HG02623 (cell line): ENCODE data around the gene MAP3K5.
"Not testable (repeated sequence)": the region's sequence is repeated elsewhere in the genome, so short reads cannot be mapped to it uniquely, and the experiment has no call there.

Experiments used
- ATAC-seq: cut with Tn5 transposase; IDR thresholded peaks from one replicate; pipeline ENCODE4 v1.9.1; 2021; ENCODE audit warnings: moderate library complexity; ENCODE audit not compliant: unreplicated experiment

MAP3K5 gene

GRCh38 chr6:136792410-136793262 is at the start of gene MAP3K5:
Gene MAP3K5, minus strand, starts transcription at chr6:136792477. Its CDS starts 320 bp downstream, at chr6:136792157.
- ATAC-seq = peak; percentile 52

DNA sequence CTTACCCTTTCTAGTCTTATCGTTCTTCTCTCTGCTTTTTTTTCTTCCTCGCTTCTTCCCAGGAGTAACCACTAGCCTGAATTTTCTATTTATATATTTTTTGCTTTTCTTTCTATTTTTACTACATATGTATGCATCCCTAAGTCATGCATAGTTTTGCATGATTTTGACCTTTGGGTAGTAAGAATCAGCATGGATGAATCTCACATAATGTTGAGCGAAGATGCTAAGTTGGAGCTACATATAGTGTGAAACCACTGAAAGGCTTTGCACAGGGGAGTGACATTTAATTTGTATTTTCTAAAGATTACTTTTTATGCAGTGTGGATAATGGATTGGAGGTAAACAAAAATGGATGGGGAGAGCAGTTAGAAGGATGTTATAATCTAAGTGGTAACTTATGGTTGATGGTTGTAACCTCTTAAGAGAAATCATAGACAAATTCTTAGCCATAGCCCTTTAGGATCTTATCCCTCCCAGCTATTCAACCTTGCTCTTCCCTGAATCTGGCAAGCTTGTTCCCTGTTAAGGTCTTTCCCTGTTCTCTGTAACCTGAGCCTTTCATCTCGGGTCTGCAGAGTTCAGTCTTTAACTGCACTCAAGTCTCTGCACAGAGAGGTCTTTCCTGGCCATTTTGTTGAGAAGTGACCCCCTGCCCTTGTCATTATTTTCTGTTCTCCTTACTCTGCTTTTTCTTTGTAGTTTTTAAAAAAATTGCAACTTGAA is 48.2 kb upstream of the MAP3K5 start:
- no peak for ATAC-seq

GRCh38 chr6:136831873-136832562 is 39.7 kb upstream of the MAP3K5 start:
- no peak for ATAC-seq

GRCh38 chr6:136826216-136826615 is 33.9 kb upstream of the MAP3K5 start:
- no peak for ATAC-seq

DNA sequence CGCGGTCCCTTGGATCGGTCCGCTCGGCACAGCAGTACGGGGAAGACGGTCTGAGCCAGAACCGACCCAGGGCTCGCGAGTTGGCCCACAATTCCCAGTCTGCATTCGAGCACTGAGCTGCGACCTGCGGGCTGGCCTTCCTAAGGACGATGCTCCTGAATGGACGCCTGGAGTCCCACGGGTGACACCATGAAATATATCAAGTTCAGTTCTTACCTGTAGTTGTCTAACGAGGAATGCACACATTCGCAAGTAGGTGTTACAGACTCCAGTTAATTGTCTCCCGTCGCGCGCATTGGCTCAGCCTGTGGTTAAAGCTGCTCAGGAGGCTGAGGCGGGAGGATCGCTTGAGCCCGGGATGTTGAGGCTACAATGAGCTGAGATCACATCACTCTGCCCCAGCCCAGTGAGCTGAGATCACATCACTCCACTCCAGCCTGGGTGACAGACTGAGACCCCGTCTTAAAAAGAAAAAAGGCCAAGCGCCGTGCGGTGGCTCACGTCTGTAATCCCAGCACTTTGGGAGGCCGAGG is 30.9 kb upstream of the MAP3K5 start:
- no peak for ATAC-seq

GRCh38 chr6:136822376-136823127 is 30.3 kb upstream of the MAP3K5 start, which contains the start of gene PEX7:
Gene PEX7, plus strand, starts transcription at chr6:136822592. Its CDS starts 74 bp downstream, at chr6:136822666.
- peak; percentile 95 for ATAC-seq

DNA sequence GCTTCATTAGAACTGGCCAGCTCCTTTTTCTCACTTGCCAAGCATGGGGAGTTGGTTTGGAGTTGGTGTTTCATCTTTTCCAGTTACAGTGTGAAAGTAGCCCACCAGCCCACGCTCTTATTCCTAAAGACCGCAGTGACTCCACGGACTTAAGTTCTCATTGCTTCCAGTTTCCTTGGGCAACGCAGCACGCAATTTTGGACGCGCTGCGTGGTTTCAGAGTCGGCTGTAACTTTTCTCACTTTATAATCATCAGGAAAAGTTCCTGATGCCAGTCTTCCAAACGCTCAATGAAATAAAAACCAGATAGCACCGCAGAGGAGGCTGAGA is 29.7 kb upstream of the MAP3K5 start:
- ATAC-seq = peak; percentile 14

- ATAC-seq = no peak
These were observed 28.3 kb upstream of the MAP3K5 start for GRCh38 chr6:136820561-136820960.

GRCh38 chr6:136816656-136817055 is 24.4 kb upstream of the MAP3K5 start:
- no peak for ATAC-seq

GRCh38 chr6:136815608-136816007 is 23.3 kb upstream of the MAP3K5 start:
- not testable (repeated sequence) for ATAC-seq

GRCh38 chr6:136812174-136812573 is 19.9 kb upstream of the MAP3K5 start:
- no peak for ATAC-seq

DNA sequence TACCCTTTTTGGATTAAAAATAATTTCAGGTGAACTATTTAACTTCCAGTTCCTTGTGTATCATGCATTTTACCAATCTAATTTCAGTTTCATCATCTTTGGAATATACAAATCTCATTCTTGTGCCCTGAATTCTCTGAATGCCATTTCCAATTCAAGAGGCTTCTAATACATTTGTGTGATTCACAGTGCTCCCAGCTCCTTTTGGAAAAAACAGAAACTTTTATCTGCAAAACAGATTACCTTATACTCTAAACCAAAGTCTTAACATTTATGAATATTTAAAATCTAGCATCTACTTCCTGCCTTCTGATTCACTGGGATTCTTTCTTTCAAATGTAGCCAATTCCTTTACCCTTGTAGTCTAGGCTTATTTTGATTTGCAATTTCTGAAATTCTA is 19.0 kb upstream of the MAP3K5 start:
- ATAC-seq = no peak

GRCh38 chr6:136809091-136809860 is 17.0 kb upstream of the MAP3K5 start:
- ATAC-seq = no peak

DNA sequence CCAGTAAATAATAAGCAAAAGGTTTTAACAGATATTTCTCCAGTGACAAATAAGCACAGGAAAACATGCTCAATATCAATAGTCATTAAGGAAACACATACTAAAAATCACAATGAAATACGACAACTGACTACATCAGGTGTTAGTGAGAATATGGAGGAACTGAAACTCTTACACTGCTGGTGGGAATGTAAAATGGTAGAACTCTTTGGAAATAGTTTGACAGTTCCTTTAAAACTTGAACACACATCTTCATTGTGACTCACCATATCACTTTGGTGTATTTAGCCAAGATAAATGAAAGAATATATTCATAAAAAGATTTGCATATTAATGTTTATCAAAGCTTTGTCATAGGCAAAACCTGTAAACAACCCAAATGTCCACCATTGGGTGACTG is 11.3 kb upstream of the MAP3K5 start:
- ATAC-seq = no peak

GRCh38 chr6:136801581-136801980 is 9.3 kb upstream of the MAP3K5 start:
- ATAC-seq = no peak

GRCh38 chr6:136798044-136798443 is 5.8 kb upstream of the MAP3K5 start:
- no peak for ATAC-seq

DNA sequence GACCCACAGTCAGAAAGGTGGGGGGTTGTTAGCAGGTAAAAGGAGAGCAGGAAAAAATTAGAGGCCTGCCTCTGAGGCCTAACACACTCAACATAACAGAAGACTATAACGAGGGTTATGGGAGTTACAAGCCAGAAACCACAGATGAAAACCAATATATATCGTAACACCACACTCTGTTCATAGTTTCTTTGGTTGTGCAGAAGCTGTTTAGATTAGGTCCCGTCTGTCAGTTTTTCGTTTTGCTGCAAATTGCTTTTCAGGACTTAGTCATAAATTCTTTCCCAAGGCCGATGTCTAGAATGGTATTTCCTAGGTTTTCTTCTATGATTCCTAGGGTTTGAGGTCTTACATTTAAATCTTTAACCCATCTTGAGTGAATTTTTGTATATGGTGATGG is 3.7 kb upstream of the MAP3K5 start:
- no peak for ATAC-seq

DNA sequence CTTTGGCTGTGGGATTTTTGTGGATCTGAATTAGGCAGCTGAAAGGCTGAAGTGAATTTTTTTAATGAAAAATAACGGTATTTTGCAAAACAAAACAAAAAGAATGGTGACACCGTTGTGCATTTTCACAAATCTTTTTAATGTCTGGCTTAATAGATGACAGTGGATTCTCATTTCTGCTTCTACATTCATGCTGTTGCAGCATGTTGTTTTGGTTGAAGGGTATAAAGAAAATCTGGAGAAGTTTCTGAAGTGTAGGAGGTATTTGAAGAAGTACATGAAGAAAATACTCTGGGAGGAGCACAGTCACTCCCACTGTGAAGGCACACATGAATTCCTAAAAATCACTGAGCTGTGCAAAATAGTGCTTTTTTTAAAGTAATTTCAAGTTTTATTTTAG is 3.1 kb upstream of the MAP3K5 start:
- ATAC-seq = no peak

DNA sequence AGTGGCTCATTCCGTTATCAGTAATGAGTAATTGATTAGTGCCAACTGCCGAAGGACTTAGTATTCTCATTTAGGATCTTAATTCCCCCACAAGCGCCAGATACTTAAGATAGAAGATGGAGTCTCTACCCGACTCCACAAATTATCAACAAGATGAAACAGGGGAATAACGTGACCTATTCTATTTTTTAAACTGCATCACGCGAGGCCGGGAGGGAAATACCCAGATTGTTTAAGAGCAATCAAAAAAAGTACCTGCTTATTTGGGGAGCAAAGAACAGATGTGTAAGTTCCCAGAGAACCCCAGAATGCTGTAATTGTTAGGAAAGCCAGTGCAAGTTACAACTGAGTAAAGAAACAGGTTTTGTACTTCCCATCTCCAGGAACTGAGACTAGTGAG is 1.1 kb upstream of the MAP3K5 start:
- ATAC-seq = no peak

GRCh38 chr6:136792095-136792409 is 225 bp downstream of the MAP3K5 start:
- no peak for ATAC-seq
